Camera-type eye (tissue), 1 donor: ENCODE measurements around the gene BCL7A. TPM values are rescaled to one million over a fixed set of nuclear protein-coding genes. Genes with fewer than 3 reads are reported as not detected.

Experiments used
- total RNA-seq: library from RNA; depleted of rRNA; stranded (reverse); fragments of >200 nt; gene quantifications from one replicate; pipeline ENCODE4 v1.2.3, GENCODE V29; 2014

BCL7A gene
- 31.6 TPM for total RNA-seq

GRCh38 chr12:122021822-122022392, at the start of gene BCL7A:
Gene BCL7A (plus strand): TSS chr12:122021884. CDS start chr12:122022092, 208 bp downstream.

GRCh38 chr12:122078141-122079032, 56.7 kb downstream of the BCL7A start, which contains the start of gene MLXIP:
Gene MLXIP (plus strand): TSS chr12:122078756. CDS start chr12:122078854, 98 bp downstream.

Other genes with a start within 250 kb of the BCL7A start
- 19.2 TPM for gene RHOF, start 228.2 kb upstream of the BCL7A start, total RNA-seq
- gene SETD1B, start 217.9 kb upstream of the BCL7A start, total RNA-seq = 12.5 TPM
- 0.77 TPM for gene HPD, start 163.0 kb upstream of the BCL7A start, total RNA-seq
- gene PSMD9, start 133.1 kb upstream of the BCL7A start, total RNA-seq = 67.8 TPM
- 6.0 TPM for gene CFAP251, start 103.3 kb upstream of the BCL7A start, total RNA-seq
- gene MLXIP, start 56.9 kb downstream of the BCL7A start, total RNA-seq = 17.8 TPM
- not detected for gene IL31, start 152.3 kb downstream of the BCL7A start, total RNA-seq
- gene LRRC43, start 161.2 kb downstream of the BCL7A start, total RNA-seq = 1.6 TPM
- 0.88 TPM for gene B3GNT4, start 181.8 kb downstream of the BCL7A start, total RNA-seq
- 66.1 TPM for gene DIABLO, start 204.2 kb downstream of the BCL7A start, total RNA-seq
- gene VPS33A, start 244.6 kb downstream of the BCL7A start, total RNA-seq = 29.2 TPM